ENCODE results near the gene L3MBTL4.

DNA sequence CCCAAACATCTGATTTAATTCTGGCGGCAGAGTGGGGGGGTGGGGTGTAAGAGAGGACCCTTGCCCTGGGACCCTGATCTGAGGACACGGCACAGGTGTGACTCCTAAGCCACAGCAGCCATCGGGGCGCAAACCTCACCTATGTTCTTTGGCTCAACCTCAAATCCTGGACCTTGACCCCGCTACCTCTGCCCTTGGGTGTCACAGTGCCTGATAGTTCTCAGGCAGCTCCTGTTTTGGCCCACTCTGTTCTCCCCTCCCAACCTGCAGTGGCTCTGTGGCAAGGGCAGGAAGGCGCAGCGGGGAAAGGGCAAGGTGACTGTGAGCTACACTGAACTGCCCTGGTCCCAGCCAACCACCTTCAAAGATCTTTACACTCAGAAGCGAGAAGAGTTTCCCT is 152.8 kb downstream of the L3MBTL4 start:
- TF ChIP-seq EP300 (IDR thresholded peaks at IDR 0.05) (no peak), POLR2A (IDR thresholded peaks at IDR 0.05) (no peak), CTCF (IDR thresholded peaks at IDR 0.05) (no peak)

All from upper lobe of left lung (tissue), 4 donors.